Measurements from ENCODE around the gene CUL4A.

GRCh38 chr13:113178070-113178895, 31.1 kb upstream of the CUL4A start:
- no peak for TF ChIP-seq POLR2A (IDR thresholded peaks at IDR 0.05; ENCODE audit: low read length)
- no peak for TF ChIP-seq GATA1 (IDR thresholded peaks at IDR 0.05; ENCODE audit: low read depth, low read length)

Data from erythroblast (primary cell).